Astrocyte of the cerebellum (primary cell): ENCODE data around the gene CBX2.

Source experiments
- DNase-seq: peaks from one replicate; pipeline ENCODE4 v3.0.0-alpha.2; 2011; ENCODE audit warnings: low read depth
- H3K4me3 ChIP-seq: 2 replicates; pipeline ENCODE4 v1.5.1; 2011; ENCODE audit warnings: mild to moderate bottlenecking, low read depth, low read length, moderate library complexity
- in situ Hi-C: cut with HindIII; loops from 2 replicates; pipeline ENCODE4 v1.10.0; 2017; ENCODE audit warnings: low sequenced_read_pairs
- TF ChIP-seq, protein P1 (sequence below): IDR thresholded peaks from 2 replicates; pipeline ENCODE4 v1.5.1; 2012; ENCODE audit warnings: low read length, low read depth, moderate library complexity, mild to moderate bottlenecking; ENCODE audit errors: missing control alignments

CBX2 gene

DNA sequence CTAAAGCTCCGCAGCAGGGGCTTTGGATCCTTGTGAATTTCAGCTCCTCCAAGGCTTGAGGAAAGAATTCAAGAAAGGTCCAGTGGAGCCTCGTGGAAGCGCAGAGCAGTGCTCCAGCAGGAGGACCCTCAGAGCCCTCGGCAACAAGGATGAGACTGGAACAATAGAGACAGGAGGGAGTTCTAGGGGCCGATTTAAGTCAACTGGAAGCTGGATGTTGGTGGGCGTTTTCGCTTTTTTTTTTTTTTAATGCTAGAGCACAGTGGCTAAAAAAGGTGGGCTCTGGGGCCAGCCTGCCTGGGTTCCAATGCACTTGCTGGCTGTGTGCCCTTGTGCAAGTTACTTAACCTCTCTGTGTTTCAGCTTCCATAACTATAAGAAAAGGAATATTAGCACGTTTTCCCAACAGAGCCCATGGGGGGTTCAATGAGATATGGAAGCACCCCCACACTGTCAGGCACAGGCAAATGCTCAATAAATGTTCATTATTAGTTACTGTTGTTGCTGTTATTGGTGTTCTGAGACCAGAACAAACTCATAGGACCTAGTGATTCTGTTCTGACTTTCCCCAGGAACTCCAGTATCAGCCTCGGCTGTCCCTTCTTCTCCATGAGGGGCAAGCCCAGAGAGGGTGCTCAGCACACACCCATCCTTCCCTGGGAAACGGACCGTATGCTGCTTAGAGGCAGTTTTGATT lies 24.2 kb downstream of the CBX2 start:
- H3K4me3 ChIP-seq = no peak overlapping the region
- TF ChIP-seq, protein P1, sequence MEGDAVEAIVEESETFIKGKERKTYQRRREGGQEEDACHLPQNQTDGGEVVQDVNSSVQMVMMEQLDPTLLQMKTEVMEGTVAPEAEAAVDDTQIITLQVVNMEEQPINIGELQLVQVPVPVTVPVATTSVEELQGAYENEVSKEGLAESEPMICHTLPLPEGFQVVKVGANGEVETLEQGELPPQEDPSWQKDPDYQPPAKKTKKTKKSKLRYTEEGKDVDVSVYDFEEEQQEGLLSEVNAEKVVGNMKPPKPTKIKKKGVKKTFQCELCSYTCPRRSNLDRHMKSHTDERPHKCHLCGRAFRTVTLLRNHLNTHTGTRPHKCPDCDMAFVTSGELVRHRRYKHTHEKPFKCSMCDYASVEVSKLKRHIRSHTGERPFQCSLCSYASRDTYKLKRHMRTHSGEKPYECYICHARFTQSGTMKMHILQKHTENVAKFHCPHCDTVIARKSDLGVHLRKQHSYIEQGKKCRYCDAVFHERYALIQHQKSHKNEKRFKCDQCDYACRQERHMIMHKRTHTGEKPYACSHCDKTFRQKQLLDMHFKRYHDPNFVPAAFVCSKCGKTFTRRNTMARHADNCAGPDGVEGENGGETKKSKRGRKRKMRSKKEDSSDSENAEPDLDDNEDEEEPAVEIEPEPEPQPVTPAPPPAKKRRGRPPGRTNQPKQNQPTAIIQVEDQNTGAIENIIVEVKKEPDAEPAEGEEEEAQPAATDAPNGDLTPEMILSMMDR = no peak
- DNase-seq = no peak
- in situ Hi-C loops = no loop called here

DNA sequence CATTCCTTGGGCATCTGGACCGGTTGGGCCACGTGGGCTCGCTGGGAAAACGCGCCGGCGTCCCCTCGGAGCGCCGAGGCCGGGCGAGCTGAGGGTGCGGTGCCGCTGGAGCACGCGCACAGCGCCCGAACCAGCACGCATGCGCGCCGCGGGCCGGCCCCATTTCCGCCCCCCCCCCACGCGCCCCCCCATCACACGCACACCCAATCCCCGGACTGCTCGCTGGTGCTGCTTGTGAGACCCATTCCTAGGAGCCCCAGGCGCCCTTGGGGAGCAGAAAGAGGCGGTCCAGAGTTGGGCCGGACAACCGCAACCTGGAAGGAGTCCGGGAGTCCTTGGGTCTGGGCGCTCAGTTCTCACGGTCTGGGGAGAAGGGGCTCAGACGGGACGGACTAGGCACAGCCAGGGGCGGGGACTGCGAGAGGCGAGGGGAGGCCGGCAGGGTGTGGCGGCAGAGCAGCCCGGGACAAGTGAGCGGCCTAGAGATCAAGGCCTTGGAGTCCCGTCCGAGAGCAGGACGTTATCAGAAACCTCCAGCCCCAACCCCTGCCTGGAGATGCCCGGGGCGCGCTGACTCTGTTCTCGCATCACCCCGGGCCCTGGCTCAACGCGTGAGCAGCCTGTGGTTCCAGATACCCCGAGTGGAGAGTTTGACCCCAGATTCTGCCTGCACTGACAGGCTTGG lies 24.9 kb downstream of the CBX2 start:
- no peak overlapping the region for H3K4me3 ChIP-seq
- TF ChIP-seq, protein P1 = no peak
- in situ Hi-C loops = no loop called here
- DNase-seq = no peak

DNA sequence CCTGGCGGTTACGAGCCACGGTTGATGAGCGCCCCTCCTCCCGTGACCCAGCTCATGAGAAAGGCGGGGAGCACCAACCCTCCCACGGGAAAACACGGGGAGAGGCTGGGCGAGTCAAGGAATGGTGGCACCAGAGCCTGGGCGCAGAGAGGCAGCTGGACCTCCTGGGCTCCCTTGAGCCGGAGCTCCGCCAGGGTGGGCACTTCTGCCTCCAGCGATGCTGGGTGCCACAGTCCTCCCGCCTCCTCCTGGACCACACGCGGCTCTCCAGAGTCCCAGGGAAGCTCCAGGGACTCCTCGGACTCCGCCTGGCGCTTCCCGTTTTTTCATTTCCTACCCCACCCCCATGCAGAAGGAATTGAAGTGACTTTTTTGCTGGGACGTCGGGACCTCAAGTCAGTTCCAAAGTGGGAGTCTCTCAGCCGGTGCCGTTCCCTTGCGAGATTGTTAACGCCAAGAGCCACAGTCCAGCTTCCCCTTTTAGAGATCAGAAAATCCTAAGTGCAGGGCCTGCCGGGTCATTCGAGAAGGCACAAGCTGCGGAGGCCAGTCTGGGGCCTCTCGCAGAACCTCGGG lies 25.6 kb downstream of the CBX2 start:
- TF ChIP-seq, protein P1 = no peak
- in situ Hi-C loops = no loop called here
- H3K4me3 ChIP-seq = no peak overlapping the region
- DNase-seq = no peak

DNA sequence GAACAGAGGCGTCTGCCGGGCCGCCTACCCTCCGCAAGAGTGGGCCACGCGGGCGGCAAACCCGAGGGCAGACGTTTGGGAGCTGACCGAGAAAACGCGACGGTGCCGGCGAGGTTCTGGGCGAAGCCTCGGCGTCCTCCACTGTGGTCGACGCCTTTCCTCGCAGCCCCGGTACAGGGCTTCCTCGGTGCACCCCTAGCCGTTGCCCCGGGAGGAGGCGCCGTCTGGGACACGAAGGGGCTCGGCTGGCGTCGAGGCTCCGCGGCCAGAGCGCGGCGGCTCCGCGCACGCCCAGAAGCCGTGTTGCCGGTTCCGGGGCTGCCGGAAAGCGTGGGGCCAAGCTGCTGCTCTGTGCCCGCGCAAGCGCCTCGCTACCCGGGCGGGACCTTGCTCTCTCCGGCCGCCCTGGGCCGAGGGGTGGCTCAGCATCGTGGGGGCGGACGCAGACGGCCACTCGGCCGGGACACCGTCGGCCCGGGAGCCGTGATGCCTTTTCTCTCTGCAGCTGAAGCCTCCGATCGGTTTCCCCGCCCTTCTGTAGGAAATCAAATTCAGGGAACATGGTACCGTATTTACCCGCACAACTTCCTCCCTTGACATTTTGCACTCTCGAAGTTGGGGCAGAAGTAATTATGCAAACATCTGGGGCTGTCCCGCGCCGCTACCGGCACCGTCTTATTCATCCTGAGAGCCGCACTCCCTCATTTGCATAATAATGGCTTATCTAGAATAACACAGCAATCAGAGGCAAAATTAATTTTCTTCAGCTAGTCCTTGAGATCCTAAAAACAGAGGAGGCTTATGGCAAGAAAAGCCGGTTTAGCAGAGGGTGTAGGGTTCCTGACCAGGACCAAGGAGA lies 26.3 kb downstream of the CBX2 start:
- in situ Hi-C loops = no loop called here
- no peak for DNase-seq
- TF ChIP-seq, protein P1 = no peak
- no peak overlapping the region for H3K4me3 ChIP-seq

DNA sequence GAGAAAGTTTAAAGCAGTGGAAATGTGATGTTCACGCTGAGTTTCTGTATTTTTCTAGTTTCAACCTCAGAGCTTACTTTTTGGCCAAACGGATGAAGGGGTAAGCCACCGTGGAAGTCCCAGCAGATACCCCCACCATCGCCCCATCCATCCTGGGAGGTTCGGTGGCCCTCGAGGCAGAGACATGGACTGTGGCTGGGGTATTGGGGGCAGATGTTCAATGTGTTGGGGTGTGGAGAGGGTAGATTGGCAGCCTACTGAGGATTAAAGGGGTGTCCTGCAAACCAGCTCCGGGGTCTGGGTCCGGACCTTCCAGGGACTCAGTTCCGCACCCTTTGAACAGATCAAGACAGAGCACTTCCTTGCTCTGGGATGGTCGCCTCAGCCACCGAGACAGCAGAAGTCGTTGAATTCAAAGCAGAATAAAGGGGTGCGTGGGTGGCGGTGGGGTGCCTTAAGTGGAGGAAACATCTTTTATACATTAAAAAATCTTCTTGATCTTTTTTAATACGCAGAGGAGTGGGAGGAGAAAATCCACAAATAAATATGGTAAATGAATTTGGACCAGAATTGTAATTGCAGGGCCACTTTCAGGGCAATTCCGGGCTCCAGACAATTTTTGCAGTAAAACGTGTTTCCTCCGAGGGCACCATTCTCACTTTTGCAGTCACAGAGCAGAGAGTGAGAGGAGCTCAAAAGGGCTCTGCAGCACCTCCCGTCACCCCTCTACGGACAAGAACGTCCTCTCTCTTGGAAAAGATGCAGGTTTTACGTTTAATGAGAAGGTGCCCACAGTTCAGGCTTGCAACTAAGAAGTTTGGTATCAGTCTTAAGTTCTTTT lies 27.1 kb downstream of the CBX2 start:
- no peak for DNase-seq
- TF ChIP-seq, protein P1 = no peak
- in situ Hi-C loops = loop anchor here (5.0 kb wide), 1 partner anchor 87 kb away; no protein-coding TSS in a partner anchor

DNA sequence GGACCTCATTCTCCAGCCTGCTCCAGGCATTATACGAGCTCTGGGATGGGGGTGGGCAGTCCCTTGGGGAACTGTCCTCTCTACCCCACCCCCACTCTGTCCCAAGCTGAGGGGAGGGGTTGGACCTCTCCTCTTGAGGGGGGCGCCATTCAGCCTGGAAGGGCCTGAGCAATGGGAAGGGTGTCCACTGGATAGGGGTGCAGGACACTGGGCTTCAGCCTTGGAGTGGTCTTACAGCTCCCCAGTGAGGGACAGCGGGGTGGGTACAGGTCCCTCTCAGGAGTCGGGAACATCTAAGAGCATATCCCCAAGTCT lies 28.5 kb downstream of the CBX2 start:
- TF ChIP-seq, protein P1 = no peak
- DNase-seq = no peak
- no peak overlapping the region for H3K4me3 ChIP-seq
- in situ Hi-C loops = loop anchor here (5.0 kb wide), 1 partner anchor 86 kb away; no protein-coding TSS in a partner anchor

More for the DNA sequence above, 27.1 kb downstream of the CBX2 start:
- H3K4me3 ChIP-seq = no peak overlapping the region
